ENCODE results near the gene GET3.
"Not testable (repeated sequence)": the region's sequence is repeated elsewhere in the genome, so short reads cannot be mapped to it uniquely, and the experiment has no call there.

GET3 gene

DNA sequence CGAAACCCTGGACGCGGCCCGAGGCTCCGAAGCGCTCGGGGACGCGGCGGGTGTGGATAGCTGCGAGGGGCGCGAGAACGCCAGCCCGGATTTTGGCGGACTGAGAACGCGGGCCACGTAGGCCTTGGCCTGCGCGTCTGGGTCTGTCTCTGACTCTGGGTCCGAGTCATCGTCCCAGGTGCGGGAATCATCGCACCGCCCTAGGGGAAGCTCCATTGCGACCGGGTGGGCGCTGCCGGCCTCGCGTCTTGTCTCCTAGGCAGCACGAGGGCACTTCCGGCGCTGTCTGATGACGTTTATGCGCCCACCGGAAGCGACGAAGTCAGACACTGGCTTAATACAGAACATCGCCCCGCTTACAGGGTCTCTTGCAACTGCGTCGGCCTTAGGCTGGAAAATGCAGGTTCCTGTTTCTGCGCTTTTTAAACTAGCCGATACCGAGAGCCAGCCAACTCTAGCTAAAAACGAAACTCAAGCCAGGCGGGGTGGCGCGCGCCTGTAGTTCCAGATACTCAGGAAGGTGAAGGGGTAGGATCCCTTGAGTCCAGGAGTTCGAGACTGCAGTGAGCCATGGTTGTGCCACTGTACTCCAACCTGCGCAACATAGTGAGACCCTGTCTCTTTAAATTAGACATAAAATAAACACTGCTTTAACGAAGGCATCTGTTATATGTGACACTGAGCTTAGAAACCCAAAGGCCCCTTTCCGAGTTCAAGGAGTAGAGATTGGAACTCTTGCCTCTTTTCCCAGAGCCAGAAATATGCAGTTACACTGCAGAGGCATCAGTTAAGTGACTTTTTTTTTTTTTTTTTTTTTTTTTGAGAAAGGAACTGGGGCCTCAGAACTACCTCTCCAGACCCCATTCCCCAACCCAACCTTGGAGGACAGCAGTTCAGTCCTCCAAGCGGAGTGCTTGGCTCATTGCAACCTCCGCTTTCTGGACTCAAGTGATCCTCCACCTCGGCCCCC, 40.6 kb upstream of the GET3 start, which contains the start of gene FBXW9:
TSS of gene FBXW9 (minus strand) at position 266 of the 970 bp plus-strand sequence. CDS start at position 216, 50 bp downstream.
- Histone ChIP-seq H3K27me3 (ENCODE audit: insufficient read depth, low read depth) (no peaks in the 10 kb centered on the region), H3K79me2 (ENCODE audit: insufficient read depth, low read depth) (no peaks in the 10 kb centered on the region), H3K4me2 (peak within 1 kb of the TSS; percentile 88), H3K9ac (peak within 1 kb of the TSS; percentile 86), H2AFZ (ENCODE audit: low read depth) (peak within 1 kb of the TSS; percentile 37), H3K4me1 (ENCODE audit: low read depth, poor library complexity, severe bottlenecking) (peaks cover 33% of the 10 kb centered on the region), H3K36me3 (ENCODE audit: insufficient read depth) (no peaks in the 10 kb centered on the region; the same call in 1 of the 2 replicates), H3K27ac (peak within 1 kb of the TSS; percentile 59), H4K20me1 (ENCODE audit: insufficient read depth) (no peaks in the 10 kb centered on the region), H3K4me3 (IDR thresholded peaks at IDR 0.05; ENCODE audit: insufficient read depth, low read depth, low read length) (peak within 1 kb of the TSS; percentile 45)
- TF ChIP-seq, protein P1, sequence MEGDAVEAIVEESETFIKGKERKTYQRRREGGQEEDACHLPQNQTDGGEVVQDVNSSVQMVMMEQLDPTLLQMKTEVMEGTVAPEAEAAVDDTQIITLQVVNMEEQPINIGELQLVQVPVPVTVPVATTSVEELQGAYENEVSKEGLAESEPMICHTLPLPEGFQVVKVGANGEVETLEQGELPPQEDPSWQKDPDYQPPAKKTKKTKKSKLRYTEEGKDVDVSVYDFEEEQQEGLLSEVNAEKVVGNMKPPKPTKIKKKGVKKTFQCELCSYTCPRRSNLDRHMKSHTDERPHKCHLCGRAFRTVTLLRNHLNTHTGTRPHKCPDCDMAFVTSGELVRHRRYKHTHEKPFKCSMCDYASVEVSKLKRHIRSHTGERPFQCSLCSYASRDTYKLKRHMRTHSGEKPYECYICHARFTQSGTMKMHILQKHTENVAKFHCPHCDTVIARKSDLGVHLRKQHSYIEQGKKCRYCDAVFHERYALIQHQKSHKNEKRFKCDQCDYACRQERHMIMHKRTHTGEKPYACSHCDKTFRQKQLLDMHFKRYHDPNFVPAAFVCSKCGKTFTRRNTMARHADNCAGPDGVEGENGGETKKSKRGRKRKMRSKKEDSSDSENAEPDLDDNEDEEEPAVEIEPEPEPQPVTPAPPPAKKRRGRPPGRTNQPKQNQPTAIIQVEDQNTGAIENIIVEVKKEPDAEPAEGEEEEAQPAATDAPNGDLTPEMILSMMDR (conservative IDR thresholded peaks at IDR 0.05; ENCODE audit: low read depth, low read length), result no peak

DNA sequence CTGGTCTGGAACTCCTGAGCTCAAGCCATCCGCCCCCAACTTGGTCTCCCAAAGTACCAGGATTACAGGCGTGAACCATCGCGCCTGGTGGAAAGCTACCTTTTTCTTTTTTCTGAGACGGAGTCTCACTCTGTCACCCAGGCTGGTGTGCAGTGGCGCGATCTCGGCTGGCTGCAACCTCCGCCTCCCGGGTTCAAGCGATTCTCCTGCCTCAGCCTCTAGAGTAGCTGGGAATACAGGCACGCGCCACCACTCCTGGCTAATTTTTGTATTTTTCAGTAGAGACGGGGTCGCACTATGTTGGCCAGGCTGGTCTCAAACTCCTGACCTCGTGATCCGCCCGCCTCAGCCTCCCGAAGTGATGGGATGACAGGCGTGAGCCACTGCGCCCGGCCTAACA, 39.9 kb upstream of the GET3 start:
- not testable (repeated sequence) for H3K27ac ChIP-seq; H3K36me3 ChIP-seq (ENCODE audit: insufficient read depth); H3K9ac ChIP-seq; H4K20me1 ChIP-seq (ENCODE audit: insufficient read depth); H3K27me3 ChIP-seq (ENCODE audit: insufficient read depth, low read depth); H3K4me3 ChIP-seq (IDR thresholded peaks at IDR 0.05; ENCODE audit: insufficient read depth, low read depth, low read length); H3K79me2 ChIP-seq (ENCODE audit: insufficient read depth, low read depth); H2AFZ ChIP-seq (ENCODE audit: low read depth)
- Histone ChIP-seq H3K4me1 (ENCODE audit: low read depth, poor library complexity, severe bottlenecking) (peaks cover 33% of the 10 kb centered on the region), H3K4me2 (peak overlapping the region; percentile 88)

DNA sequence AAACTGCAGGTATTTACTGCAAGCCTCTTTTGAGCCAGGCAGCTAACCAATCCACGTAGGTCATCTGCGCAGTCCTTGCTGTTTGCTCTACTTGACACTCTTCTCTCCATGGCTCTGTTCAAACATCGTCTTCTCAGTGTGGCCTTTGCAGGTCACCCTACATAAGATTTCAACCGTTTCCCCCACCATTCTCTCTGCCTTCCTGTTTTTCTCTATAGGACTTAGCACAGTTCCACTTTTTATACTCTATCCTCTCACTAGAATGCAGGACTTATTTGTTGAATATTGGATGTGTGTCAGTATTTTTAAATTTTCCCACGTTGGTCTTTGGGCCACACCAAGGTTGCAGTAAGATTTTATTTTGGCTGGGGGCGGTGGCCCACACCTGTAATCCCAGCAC, 39.2 kb upstream of the GET3 start:
- Histone ChIP-seq H3K27ac (no peak overlapping the region), H3K9ac (no peak overlapping the region), H3K27me3 (ENCODE audit: insufficient read depth, low read depth) (no peaks in the 10 kb centered on the region), H3K4me1 (ENCODE audit: low read depth, poor library complexity, severe bottlenecking) (peaks cover 33% of the 10 kb centered on the region), H3K36me3 (ENCODE audit: insufficient read depth) (no peaks in the 10 kb centered on the region; the same call in 1 of the 2 replicates), H3K79me2 (ENCODE audit: insufficient read depth, low read depth) (no peaks in the 10 kb centered on the region), H2AFZ (ENCODE audit: low read depth) (no peak overlapping the region), H3K4me3 (IDR thresholded peaks at IDR 0.05; ENCODE audit: insufficient read depth, low read depth, low read length) (no peak overlapping the region), H4K20me1 (ENCODE audit: insufficient read depth) (no peaks in the 10 kb centered on the region), H3K4me2 (peak overlapping the region; percentile 88; the same call in 1 of the 2 replicates)
- TF ChIP-seq, protein P1 (conservative IDR thresholded peaks at IDR 0.05; ENCODE audit: low read depth, low read length), result no peak

DNA sequence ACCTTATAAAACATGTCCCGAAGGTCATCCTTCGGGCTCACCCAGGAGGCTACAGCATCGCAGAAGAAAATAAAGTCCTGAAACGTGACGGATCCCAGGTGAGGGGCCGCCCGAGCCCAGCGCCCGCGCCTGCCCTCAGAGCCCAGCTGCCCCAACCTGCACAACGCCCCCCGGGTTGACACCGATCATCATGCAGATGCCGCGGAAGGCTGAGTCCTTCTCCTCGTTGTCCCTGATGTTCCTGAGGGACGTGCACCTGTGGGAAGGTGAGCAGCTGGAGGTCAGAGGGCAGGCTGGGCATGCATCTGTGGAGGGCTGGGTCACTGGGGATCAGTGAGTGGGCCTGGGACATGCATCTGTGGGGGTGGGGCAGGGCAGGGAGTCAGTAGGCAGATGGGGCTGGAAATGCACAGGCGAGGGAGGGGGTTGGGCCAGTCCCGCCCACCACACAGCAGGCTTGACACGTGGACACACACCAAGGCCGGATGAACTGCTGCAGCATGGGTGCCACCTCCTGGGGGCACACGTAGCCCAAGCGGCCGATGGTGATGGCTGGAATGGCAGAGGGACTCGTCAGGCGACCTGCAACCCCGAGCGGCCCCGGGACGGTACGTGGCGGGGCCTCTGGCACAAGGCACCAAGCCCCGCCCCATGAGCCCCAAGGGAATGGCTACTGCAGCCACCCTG, 35.6 kb upstream of the GET3 start:
- Histone ChIP-seq H3K9ac (no peak overlapping the region), H3K4me3 (IDR thresholded peaks at IDR 0.05; ENCODE audit: insufficient read depth, low read depth, low read length) (no peak overlapping the region), H3K27ac (no peak overlapping the region), H4K20me1 (ENCODE audit: insufficient read depth) (no peaks in the 10 kb centered on the region), H3K79me2 (ENCODE audit: insufficient read depth, low read depth) (no peaks in the 10 kb centered on the region), H3K4me1 (ENCODE audit: low read depth, poor library complexity, severe bottlenecking) (peaks cover 21% of the 10 kb centered on the region), H2AFZ (ENCODE audit: low read depth) (no peak overlapping the region), H3K36me3 (ENCODE audit: insufficient read depth) (no peaks in the 10 kb centered on the region; the same call in 1 of the 2 replicates), H3K27me3 (ENCODE audit: insufficient read depth, low read depth) (no peaks in the 10 kb centered on the region), H3K4me2 (no peak overlapping the region)
- TF ChIP-seq, protein P1 (conservative IDR thresholded peaks at IDR 0.05; ENCODE audit: low read depth, low read length), result no peak
